ENCODE results near the gene RHD. TPM values are rescaled to one million over a fixed set of nuclear protein-coding genes. Genes with fewer than 3 reads are reported as not detected.
"Not testable (repeated sequence)": the region's sequence is repeated elsewhere in the genome, so short reads cannot be mapped to it uniquely, and the experiment has no call there.

Gene RHD
- total and polyA plus RNA-seq, 3 donors from 2014 or later = 0.34 to 0.50 (median 0.47) TPM

DNA sequence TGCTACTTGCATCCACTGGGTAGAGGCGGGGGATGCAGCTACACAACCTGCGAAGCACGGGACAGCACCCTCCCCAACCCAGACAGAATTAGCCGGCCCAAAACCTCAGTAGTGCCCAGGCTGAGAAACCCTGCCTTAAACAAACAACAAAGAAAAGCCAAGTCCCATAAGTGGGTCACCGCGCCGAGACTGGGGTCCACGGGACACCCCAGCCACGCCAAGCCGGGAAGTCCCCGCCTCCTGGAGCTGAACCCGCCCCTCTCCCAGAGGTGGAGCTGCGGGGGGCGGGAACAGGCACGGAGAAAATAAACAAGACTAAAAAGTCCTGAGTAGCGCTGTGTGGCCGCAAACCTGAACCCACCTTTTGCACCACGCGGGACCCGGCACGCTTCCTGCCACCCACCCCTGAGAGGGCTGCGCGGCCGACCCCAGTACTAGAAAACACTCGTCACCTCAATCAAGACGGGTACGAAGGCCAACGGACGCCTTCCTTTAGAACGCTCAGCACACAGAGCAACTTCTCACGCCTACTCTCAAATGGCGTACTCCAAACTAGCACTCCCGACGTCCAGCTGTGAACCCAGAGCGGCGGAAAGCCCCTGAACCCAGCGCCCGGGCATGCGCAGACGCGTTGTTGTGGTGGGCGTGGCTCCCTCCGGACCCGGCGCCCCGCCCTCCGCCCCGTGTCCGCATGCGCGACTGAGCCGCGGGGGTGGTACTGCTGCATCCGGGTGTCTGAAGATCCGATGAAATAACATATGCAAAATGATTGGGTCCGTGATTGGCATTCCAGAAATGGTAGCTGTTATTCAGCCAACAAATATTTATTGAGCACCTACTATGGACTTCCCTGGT lies 4.8 kb upstream of the RHD start:
- 0 to 1% methylated on average over 5 to 31 of the region's 56 CpGs for WGBS, 2 donors
- intact Hi-C loops (cut with DNase I; ENCODE audit: low total_unique reads) = not testable (repeated sequence)

DNA sequence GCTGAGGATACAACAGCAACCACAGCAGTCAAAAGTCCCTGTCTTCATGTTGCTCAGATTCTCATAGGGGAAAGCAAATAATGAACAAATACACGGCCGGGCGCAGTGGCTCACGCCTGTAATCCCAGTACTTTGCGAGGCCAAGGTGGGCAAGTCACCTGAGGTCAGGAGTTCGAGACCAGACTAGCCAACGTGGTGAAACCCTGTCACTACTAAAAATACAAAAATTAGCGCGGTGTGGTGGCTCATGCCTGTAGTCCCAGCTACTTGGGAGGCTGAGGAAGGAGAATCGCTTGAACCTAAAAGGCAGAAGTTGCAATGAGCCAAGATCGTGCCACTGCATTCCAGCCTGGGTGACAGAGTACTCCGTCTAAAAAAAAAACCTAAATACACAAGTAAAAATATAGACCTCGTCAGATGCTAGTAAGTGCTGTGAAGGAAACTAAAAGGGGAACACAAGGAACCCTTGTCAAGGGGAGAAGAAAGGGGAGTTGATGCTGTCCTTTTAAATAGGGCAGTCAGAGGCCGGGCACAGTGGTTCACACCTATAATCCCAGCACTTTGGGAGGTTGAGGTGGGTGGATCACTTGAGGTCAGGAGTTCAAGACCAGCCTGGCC lies 4.1 kb upstream of the RHD start:
- 20 to 31% methylated on average over 14 of the region's 14 CpGs for WGBS, 2 donors
- H3K27ac ChIP-seq = peak overlapping the region; percentile 75 to 81

More for the DNA sequence above, 4.8 kb upstream of the RHD start:
- H3K4me1 ChIP-seq; H3K9me3 ChIP-seq; H3K27me3 ChIP-seq; H3K36me3 ChIP-seq (ENCODE audit: low read depth, missing control alignments): not testable (repeated sequence)
- peak overlapping the region; percentile 62 to 67 for H3K4me3 ChIP-seq
- peak overlapping the region; percentile 75 to 81 for H3K27ac ChIP-seq
- TF ChIP-seq, protein P1, sequence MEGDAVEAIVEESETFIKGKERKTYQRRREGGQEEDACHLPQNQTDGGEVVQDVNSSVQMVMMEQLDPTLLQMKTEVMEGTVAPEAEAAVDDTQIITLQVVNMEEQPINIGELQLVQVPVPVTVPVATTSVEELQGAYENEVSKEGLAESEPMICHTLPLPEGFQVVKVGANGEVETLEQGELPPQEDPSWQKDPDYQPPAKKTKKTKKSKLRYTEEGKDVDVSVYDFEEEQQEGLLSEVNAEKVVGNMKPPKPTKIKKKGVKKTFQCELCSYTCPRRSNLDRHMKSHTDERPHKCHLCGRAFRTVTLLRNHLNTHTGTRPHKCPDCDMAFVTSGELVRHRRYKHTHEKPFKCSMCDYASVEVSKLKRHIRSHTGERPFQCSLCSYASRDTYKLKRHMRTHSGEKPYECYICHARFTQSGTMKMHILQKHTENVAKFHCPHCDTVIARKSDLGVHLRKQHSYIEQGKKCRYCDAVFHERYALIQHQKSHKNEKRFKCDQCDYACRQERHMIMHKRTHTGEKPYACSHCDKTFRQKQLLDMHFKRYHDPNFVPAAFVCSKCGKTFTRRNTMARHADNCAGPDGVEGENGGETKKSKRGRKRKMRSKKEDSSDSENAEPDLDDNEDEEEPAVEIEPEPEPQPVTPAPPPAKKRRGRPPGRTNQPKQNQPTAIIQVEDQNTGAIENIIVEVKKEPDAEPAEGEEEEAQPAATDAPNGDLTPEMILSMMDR (IDR thresholded peaks at IDR 0.05) = peak in 1 of 3 experiments; percentile 10
- DNase-seq = peak; percentile 90

DNA sequence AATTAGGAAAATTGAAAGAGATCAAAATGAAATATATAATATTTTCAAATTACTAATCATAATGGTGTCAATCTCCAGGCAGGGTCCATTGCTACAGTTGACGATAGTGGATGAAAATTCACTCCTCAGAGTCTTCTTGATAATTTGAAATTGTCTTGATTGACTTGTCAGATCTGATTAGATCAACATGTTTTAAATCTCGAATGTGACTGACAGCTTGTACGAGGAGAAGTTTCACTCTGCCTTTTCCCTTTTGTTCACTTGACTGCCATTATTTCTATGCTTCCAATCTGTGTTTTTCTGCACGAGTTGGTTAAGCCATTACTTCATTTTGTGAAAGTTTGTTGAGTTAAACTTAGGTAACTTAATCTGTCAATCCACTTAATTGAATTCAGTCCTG lies 3.3 kb downstream of the RHD start:
- H3K4me3 ChIP-seq; H3K27ac ChIP-seq; H3K9me3 ChIP-seq; DNase-seq; H3K4me1 ChIP-seq; H3K36me3 ChIP-seq (ENCODE audit: low read depth, missing control alignments); intact Hi-C loops (cut with DNase I; ENCODE audit: low total_unique reads); H3K27me3 ChIP-seq: not testable (repeated sequence)
- WGBS, 2 donors = 89 to 92% methylated on average over 4 of the region's 4 CpGs

More for the DNA sequence above, 4.1 kb upstream of the RHD start:
- peak; percentile 22 for DNase-seq
- H3K27me3 ChIP-seq; intact Hi-C loops (cut with DNase I; ENCODE audit: low total_unique reads); H3K9me3 ChIP-seq; H3K36me3 ChIP-seq (ENCODE audit: low read depth, missing control alignments); H3K4me1 ChIP-seq: not testable (repeated sequence)
- H3K4me3 ChIP-seq = peak overlapping the region; percentile 62 to 67

DNA sequence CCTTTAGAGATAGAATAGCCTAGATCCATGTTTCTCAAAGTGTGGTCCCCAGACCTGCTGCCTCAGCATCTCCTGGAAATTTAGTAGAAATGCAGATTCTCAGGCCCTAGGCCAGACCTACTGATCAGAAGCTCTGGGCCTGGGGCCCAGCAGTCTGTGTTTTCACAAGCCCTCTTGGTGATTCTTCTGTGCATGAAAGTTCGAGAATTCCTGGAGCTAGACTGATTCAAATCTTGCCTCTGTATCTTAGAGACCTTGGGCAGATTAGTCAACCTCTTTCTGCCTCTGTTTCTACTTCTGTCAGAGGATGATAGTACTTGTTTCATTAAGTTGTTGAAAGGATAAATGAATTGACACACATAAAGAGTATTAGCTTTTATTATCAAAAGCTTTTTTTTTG lies 5.0 kb downstream of the RHD start:
- WGBS, 2 donors = 83 to 100% methylated on average over 1 of the region's 1 CpG
- DNase-seq; H3K4me3 ChIP-seq; H3K9me3 ChIP-seq; H3K4me1 ChIP-seq; H3K27me3 ChIP-seq; H3K36me3 ChIP-seq (ENCODE audit: low read depth, missing control alignments); H3K27ac ChIP-seq; intact Hi-C loops (cut with DNase I; ENCODE audit: low total_unique reads): not testable (repeated sequence)

DNA sequence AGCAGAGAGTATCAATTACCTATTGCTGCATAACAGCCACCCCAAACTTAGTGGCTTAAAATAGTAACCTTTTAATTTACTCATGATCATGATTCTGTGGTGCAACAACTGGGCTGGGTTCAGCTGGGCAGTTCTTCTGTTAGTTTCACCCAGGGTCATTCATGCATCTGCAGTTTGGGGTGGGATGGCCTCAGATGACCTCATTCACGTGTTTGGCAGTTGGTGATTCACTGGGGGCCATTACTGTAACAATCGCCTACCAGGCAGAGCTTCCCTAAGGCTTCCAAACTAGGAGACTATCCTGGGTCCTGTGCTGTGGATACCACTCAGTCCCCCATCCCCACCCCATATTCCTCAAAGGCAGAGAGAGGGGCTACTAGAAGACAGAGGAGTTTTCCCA lies 6.0 kb downstream of the RHD start:
- H3K27ac ChIP-seq; H3K9me3 ChIP-seq; H3K4me3 ChIP-seq; DNase-seq; H3K36me3 ChIP-seq (ENCODE audit: low read depth, missing control alignments); H3K4me1 ChIP-seq; intact Hi-C loops (cut with DNase I; ENCODE audit: low total_unique reads); H3K27me3 ChIP-seq: not testable (repeated sequence)
- WGBS, 2 donors = 100% methylated on average over 1 of the region's 2 CpGs; no CpG with 5 or more reads in 1 of the 2 donors

DNA sequence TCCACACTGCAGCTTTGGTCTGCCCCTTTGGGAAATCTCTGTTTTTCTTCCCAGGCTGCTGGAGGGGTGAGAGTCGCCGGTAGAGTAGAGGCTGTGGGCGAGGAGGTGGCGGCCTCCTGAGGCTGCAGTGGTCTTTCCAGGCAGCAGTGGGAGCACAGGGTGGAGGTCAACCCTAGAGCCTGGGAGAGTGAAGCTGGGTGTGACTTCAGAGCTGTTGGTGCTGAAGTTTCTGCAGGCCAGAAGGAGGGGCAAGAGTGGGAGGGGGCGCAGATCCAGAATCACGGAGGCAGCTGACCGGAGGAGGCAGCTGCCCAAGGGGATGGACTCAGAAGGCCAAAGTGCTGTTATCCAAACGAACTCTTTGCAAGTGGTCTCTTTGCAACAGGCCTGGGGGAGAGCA lies 6.5 kb downstream of the RHD start:
- DNase-seq = not testable (repeated sequence)

DNA sequence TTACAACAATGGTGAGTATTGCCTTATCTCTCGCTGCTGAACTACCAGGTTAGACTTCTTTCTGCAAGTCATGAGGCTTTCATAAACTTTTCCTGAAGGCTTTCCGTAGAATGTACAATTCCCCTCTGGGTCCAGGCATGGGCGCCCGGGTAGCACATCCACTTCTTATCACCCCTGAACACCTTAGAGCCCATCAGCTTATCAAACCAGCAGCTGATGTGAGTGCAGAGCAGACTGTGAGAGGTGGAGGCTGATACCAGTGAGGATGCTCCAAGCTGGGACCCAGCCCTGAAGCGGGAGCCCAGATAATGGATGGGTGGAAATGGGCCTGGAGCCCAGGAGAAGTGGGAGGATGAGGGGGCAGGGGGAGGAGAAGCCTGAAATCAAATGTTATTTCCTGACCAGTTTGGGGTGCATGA lies 7.4 kb downstream of the RHD start:
- H3K36me3 ChIP-seq (ENCODE audit: low read depth, missing control alignments); H3K4me3 ChIP-seq; intact Hi-C loops (cut with DNase I; ENCODE audit: low total_unique reads); H3K27me3 ChIP-seq; H3K4me1 ChIP-seq; H3K27ac ChIP-seq; DNase-seq; H3K9me3 ChIP-seq: not testable (repeated sequence)
- 72 to 79% methylated on average over 4 to 5 of the region's 5 CpGs for WGBS, 2 donors

More for the DNA sequence above, 6.5 kb downstream of the RHD start:
- WGBS, 2 donors = 47 to 85% methylated on average over 4 to 6 of the region's 8 CpGs
- H3K9me3 ChIP-seq; H3K4me1 ChIP-seq; H3K27ac ChIP-seq; intact Hi-C loops (cut with DNase I; ENCODE audit: low total_unique reads); H3K36me3 ChIP-seq (ENCODE audit: low read depth, missing control alignments); H3K4me3 ChIP-seq; H3K27me3 ChIP-seq: not testable (repeated sequence)

DNA sequence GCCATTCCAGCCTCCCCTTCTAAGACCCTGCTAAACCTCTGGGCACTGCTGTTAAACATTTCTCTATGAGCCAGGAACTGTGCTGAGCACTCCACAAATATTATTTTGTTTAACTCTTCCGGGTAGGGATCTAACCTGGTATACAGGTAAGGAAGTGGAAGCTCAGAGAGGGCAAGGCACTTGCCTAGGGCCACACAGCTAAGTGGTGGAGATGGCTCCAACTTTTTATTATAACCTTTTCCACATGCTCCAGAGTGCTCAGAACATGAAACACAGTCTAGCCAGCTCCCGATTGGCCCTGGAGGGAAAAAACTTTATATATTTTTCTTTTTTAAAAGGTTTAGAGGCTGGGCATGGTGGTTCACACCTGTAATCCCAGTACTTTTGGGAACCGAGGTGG lies 13.6 kb downstream of the RHD start:
- H3K4me3 ChIP-seq; H3K9me3 ChIP-seq; H3K36me3 ChIP-seq (ENCODE audit: low read depth, missing control alignments); H3K27ac ChIP-seq; H3K4me1 ChIP-seq; H3K27me3 ChIP-seq; intact Hi-C loops (cut with DNase I; ENCODE audit: low total_unique reads); DNase-seq: not testable (repeated sequence)
- 84 to 89% methylated on average over 3 of the region's 3 CpGs for WGBS, 2 donors

DNA sequence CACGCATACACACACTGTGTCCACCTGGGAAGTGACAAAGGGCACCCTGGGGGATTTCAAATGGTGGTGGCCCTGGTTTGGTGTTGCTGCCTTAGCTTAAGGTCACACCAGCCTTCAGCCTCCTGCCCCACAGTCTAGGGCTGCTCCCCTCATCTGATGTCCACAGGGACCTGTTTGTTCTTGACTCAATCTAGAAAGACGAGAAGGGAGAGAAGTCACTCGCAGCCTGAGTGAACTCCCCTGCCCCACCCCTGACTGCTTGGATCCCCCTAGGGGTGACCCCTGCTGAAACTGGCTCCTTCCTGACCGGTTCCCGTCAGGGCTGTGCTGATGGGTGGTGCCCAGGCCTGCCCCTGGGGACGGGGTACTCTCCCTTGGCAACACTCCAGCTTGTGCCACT lies 14.9 kb downstream of the RHD start:
- H3K27ac ChIP-seq; H3K4me1 ChIP-seq; intact Hi-C loops (cut with DNase I; ENCODE audit: low total_unique reads); DNase-seq; H3K4me3 ChIP-seq; H3K27me3 ChIP-seq; H3K36me3 ChIP-seq (ENCODE audit: low read depth, missing control alignments); H3K9me3 ChIP-seq: not testable (repeated sequence)
- 86 to 94% methylated on average over 3 to 6 of the region's 6 CpGs for WGBS, 2 donors

DNA sequence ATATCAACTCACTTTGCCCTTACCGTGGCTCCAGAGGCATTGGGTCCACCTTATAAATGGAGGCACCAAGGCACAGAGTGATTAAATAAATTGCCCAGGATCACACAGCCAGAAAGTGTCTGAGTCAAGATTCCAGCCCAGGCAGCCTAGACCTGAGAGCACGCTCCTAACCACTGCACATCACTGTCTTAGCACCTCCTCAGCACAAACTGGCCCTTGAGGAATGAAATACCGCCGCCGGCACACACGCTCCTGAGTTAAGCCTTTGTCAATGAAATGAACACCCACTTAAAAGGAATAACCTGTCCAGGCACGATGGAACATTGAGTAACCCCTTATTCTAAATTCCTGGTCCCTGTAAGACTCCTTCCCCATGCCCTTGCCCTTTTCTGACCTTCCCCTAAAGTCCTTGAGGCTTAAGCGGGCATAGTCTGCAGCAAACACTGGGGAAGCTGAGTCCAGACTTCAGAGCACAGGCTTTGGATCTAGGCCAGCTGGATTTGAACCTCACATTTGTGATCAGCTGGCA lies 16.3 kb downstream of the RHD start:
- DNase-seq; H3K27ac ChIP-seq; intact Hi-C loops (cut with DNase I; ENCODE audit: low total_unique reads); H3K27me3 ChIP-seq; H3K4me1 ChIP-seq; H3K9me3 ChIP-seq; H3K4me3 ChIP-seq; H3K36me3 ChIP-seq (ENCODE audit: low read depth, missing control alignments): not testable (repeated sequence)
- 82 to 85% methylated on average over 2 to 3 of the region's 8 CpGs for WGBS, 2 donors

DNA sequence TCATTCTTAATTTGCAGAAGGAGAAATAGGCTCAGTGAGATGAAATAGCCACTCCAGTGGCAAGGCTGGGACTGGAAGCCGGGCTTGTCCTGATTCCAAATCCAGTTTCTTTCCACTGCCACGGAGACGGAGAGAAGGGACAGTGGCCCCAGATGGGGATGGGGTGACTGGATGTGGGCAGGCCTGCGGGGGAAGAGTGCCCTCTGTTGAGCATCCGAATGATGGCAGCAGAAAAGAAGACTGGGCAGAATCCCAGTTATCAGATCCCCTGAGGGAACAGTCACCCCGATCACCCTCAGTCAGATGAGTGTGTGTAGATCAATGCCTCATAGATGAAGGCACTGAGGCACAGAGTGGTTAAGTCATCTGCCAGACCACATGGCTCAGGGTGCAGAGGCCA lies 17.7 kb downstream of the RHD start:
- H3K27ac ChIP-seq; H3K4me3 ChIP-seq; DNase-seq; H3K4me1 ChIP-seq; H3K36me3 ChIP-seq (ENCODE audit: low read depth, missing control alignments); H3K27me3 ChIP-seq; intact Hi-C loops (cut with DNase I; ENCODE audit: low total_unique reads); H3K9me3 ChIP-seq: not testable (repeated sequence)
- 58 to 62% methylated on average over 4 to 5 of the region's 6 CpGs for WGBS, 2 donors

All from testis (tissue), 3 donors.